ENCODE data around the gene ARHGEF3. TPM values are rescaled to one million over a fixed set of nuclear protein-coding genes. Genes with fewer than 3 reads are reported as not detected.

ARHGEF3 gene
- total and polyA plus RNA-seq, 7 experiments from 2014 or later: 78.8 to 99.7 (median 87.0) TPM

DNA sequence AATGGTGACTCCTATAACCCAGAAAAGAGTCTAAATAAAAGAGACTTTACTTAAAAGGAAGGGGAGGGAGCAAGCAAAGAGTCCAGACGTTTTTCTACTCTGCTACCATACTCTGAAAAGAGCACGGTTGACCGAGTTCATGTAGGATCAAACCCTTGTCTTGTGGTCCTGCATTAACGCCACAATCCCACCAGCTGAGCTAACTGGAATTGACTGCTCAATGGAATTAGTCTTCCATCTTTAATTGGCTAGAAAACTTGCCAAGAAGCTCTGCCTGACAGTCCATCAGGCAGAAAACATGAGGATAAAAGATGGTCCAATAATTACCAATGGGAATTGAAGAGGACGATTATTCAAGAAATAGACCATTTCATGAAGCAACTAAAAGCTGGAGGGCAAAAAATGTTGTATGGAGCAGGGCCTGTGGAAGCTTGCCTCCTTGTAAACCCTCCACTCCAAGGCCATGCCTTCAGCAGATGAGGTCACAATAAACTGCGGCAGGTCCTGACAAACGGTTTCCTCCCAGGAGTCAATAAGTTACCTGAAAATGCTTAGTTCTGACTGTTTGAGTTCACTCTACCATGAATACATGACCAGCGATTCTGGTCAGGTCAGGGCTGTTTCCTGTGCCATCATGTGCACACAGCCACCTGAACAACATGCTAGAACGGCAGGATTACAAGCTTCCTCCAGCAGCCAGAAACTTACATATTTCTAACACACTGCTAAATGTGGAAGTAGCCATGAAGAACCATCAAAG is 35.6 kb upstream of the ARHGEF3 start:
- ChIA-PET CTCF (no interaction called here), POLR2A (interaction anchor here (1.2 to 1.4 kb wide), 3 partner anchors 13 to 20 kb away, joined by 3 to 5 read pairs (median 3); no protein-coding TSS in a partner anchor)
- intact Hi-C loops (cut with micrococcal nuclease): no loop called here
- Histone ChIP-seq H3K27ac (ENCODE audit: low read depth, low read length) (no peak overlapping the region), H3K4me1 (ENCODE audit: control insufficient read depth in 2 of 2, insufficient read depth in 2 of 2, low read length in 2 of 2) (no peaks in the 10 kb centered on the region), H3K27me3 (ENCODE audit: control insufficient read depth in 2 of 2, insufficient read depth in 2 of 2, low read length in 2 of 2) (no peaks in the 10 kb centered on the region), H3K9me3 (ENCODE audit: control insufficient read depth in 2 of 3, low read length in 3 of 3) (no peaks in the 10 kb centered on the region), H3K36me3 (ENCODE audit: control insufficient read depth in 2 of 3, insufficient read depth in 3 of 3, low read length in 3 of 3) (no peaks in the 10 kb centered on the region), H3K4me3 (ENCODE audit: low read length) (no peak overlapping the region)
- H3K4me3 Mint-ChIP-seq: no peak overlapping the region
- peaks cover 12 to 44% (median 34%) of the 10 kb centered on the region in 7 donors for H3K4me1 Mint-ChIP-seq
- H3K9me3 Mint-ChIP-seq: peaks cover 0 to under 1% (median 0%) of the 10 kb centered on the region in 11 donors
- no peaks in the 10 kb centered on the region for H3K27me3 Mint-ChIP-seq
- H3K36me3 Mint-ChIP-seq: peaks cover 0 to 29% (median 9%) of the 10 kb centered on the region in 5 donors
- H3K27ac Mint-ChIP-seq: peak overlapping the region in 2 of 9 donors; percentile 63 to 72
- no peak for ATAC-seq
- DNase-seq: no peak

DNA sequence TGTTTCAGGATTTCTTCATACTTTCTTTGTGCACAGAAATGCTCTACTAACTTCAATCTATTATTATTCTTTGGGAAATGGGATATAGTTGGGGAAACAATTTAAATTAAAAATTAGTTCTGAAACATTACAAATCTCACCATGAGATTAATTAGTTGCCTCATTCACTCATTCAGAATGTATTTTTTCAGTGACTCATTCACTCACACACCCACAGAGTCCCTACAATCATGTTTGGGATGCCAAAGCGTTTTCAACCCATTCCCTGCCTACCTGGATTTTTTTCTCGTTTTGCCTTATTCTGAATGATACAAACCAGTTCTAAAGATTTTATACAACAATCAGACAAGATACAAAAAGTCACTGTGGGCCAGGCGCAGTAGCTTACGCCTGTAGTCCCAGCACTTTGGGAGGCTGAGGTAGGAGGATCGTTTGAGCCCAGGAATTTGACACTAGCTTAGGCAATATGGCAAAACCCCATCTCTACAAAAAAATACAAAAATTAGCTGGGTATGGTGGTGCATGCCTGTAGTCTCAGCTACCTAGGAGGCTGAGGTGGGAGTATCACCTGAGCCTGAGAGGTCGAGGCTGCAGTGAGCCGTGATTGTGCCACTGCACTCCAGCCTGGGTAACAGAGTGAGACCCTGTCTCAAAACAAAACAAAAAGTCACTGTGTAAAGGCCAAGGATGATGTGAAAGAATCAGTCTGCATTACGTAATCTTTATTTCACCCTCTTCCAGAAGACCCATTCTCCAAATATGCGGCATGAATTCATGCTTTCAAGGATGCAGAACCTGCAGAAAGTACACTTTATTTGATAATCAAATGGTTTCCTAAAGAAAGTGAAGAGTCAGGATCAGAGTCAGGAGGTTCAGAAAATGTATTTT is 34.8 kb upstream of the ARHGEF3 start:
- intact Hi-C loops (cut with micrococcal nuclease): no loop called here
- no peak for DNase-seq
- no peak overlapping the region for H3K4me3 ChIP-seq (ENCODE audit: low read length)
- no peaks in the 10 kb centered on the region for H3K9me3 ChIP-seq (ENCODE audit: control insufficient read depth in 2 of 3, low read length in 3 of 3)
- no peak overlapping the region for H3K27ac ChIP-seq (ENCODE audit: low read depth, low read length)
- POLR2A ChIA-PET: interaction anchor here (1.0 to 1.4 kb wide), 4 partner anchors 14 to 85 kb away, joined by 3 to 5 read pairs (median 3); no protein-coding TSS in a partner anchor
- CTCF ChIA-PET: interaction anchor here (0.8 kb wide), 1 partner anchor 80 kb away, joined by 3 read pairs; no protein-coding TSS in a partner anchor
- Mint-ChIP-seq H3K4me1 (peaks cover 14 to 40% (median 34%) of the 10 kb centered on the region in 7 donors), H3K36me3 (peaks cover 0 to 29% (median 12%) of the 10 kb centered on the region in 5 donors), H3K27ac (peak overlapping the region in 1 of 9 donors; percentile 63), H3K4me3 (no peak overlapping the region), H3K27me3 (no peaks in the 10 kb centered on the region), H3K9me3 (no peaks in the 10 kb centered on the region)
- no peaks in the 10 kb centered on the region for H3K4me1 ChIP-seq (ENCODE audit: control insufficient read depth in 2 of 2, insufficient read depth in 2 of 2, low read length in 2 of 2)
- ATAC-seq: no peak
- H3K27me3 ChIP-seq (ENCODE audit: control insufficient read depth in 2 of 2, insufficient read depth in 2 of 2, low read length in 2 of 2): no peaks in the 10 kb centered on the region
- H3K36me3 ChIP-seq (ENCODE audit: control insufficient read depth in 2 of 3, insufficient read depth in 3 of 3, low read length in 3 of 3): no peaks in the 10 kb centered on the region

DNA sequence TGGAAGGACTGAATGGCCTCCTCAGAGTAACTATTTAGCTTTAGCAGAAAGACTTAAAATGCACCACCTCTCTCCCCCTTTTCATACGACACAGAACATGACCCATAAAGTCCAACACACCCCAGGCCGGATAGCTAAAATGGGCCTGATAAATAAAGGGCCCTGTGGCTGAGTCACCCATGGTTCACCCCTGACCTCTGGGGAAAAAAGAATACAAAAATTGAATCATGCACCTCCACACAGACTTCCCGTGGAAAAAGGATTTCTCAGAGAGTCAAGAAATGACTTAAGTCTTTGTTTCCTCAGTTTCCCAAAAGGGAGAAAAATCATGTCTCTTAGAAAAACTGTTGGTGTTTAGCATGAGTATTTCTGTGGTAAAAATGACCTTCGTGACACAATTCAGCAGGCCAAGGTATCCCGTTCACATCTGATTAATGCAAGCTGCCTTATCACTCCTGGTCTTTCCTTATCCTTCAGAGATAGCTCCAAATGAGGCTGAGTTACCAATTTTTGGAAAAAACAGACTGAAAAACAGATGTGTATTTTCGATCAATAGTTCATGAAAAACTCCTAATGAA is 34.0 kb upstream of the ARHGEF3 start:
- Histone ChIP-seq H3K9me3 (ENCODE audit: control insufficient read depth in 2 of 3, low read length in 3 of 3) (no peaks in the 10 kb centered on the region), H3K36me3 (ENCODE audit: control insufficient read depth in 2 of 3, insufficient read depth in 3 of 3, low read length in 3 of 3) (no peaks in the 10 kb centered on the region), H3K27me3 (ENCODE audit: control insufficient read depth in 2 of 2, insufficient read depth in 2 of 2, low read length in 2 of 2) (no peaks in the 10 kb centered on the region), H3K4me1 (ENCODE audit: control insufficient read depth in 2 of 2, insufficient read depth in 2 of 2, low read length in 2 of 2) (no peaks in the 10 kb centered on the region), H3K27ac (ENCODE audit: low read depth, low read length) (no peak overlapping the region), H3K4me3 (ENCODE audit: low read length) (no peak overlapping the region)
- no peak overlapping the region for H3K4me3 Mint-ChIP-seq
- CTCF ChIA-PET: no interaction called here
- DNase-seq: no peak
- H3K9me3 Mint-ChIP-seq: peaks cover 0 to 2% (median 0%) of the 10 kb centered on the region in 11 donors
- H3K27me3 Mint-ChIP-seq: no peaks in the 10 kb centered on the region
- ATAC-seq: no peak
- peaks cover 16 to 44% (median 33%) of the 10 kb centered on the region in 7 donors for H3K4me1 Mint-ChIP-seq
- H3K36me3 Mint-ChIP-seq: peaks cover 0 to 24% (median 9%) of the 10 kb centered on the region in 5 donors
- POLR2A ChIA-PET: interaction anchor here (0.6 to 1.0 kb wide), 2 partner anchors 12 to 86 kb away, joined by 3 read pairs; no protein-coding TSS in a partner anchor
- intact Hi-C loops (cut with micrococcal nuclease): no loop called here
- no peak overlapping the region for H3K27ac Mint-ChIP-seq

- H3K4me1 Mint-ChIP-seq: peaks cover 12 to 41% (median 27%) of the 10 kb centered on the region in 7 donors
- Histone ChIP-seq H3K9me3 (ENCODE audit: control insufficient read depth in 2 of 3, low read length in 3 of 3) (no peaks in the 10 kb centered on the region), H3K27ac (ENCODE audit: low read depth, low read length) (no peak overlapping the region), H3K4me3 (ENCODE audit: low read length) (no peak overlapping the region), H3K27me3 (ENCODE audit: control insufficient read depth in 2 of 2, insufficient read depth in 2 of 2, low read length in 2 of 2) (no peaks in the 10 kb centered on the region), H3K4me1 (ENCODE audit: control insufficient read depth in 2 of 2, insufficient read depth in 2 of 2, low read length in 2 of 2) (no peaks in the 10 kb centered on the region), H3K36me3 (ENCODE audit: control insufficient read depth in 2 of 3, insufficient read depth in 3 of 3, low read length in 3 of 3) (no peaks in the 10 kb centered on the region)
- ChIA-PET CTCF (no interaction called here), POLR2A (no interaction called here)
- peak overlapping the region in 1 of 9 donors; percentile 38 for H3K27ac Mint-ChIP-seq
- H3K9me3 Mint-ChIP-seq: peaks cover 0 to 2% (median 0%) of the 10 kb centered on the region in 11 donors
- no peaks in the 10 kb centered on the region for H3K27me3 Mint-ChIP-seq
- H3K4me3 Mint-ChIP-seq: no peak overlapping the region
- DNase-seq (no peak), ATAC-seq (no peak)
- H3K36me3 Mint-ChIP-seq: peaks cover 0 to 17% (median 9%) of the 10 kb centered on the region in 5 donors
- intact Hi-C loops (cut with micrococcal nuclease): no loop called here
Observed at GRCh38 chr3:56833536-56833935, 31.8 kb upstream of the ARHGEF3 start.

DNA sequence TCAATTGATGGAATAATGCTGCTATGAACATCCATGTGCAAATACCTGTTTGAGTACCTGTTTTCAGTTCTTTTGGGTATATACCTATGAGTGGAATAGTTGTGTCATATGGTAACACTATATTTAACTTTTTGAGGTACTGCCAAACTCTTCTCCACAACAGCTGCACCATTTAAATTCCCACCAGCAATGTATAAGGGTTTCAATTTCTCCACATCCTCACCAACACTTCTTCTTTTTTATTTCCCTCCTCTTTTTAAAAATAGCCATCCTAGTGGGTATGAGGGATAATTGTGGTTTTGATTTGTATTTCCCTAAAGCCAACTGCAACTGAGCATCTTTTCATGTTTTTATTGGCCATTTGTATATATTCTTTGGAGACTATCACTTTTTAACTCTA is 31.3 kb upstream of the ARHGEF3 start:
- H3K27ac ChIP-seq (ENCODE audit: low read depth, low read length): no peak overlapping the region
- Mint-ChIP-seq H3K27ac (peak overlapping the region in 1 of 9 donors; percentile 38), H3K9me3 (peaks cover 0 to 2% (median 0%) of the 10 kb centered on the region in 11 donors), H3K4me3 (no peak overlapping the region), H3K36me3 (peaks cover 0 to 15% (median 9%) of the 10 kb centered on the region in 5 donors), H3K4me1 (peaks cover 8 to 36% (median 22%) of the 10 kb centered on the region in 7 donors), H3K27me3 (no peaks in the 10 kb centered on the region)
- ChIA-PET POLR2A (no interaction called here), CTCF (no interaction called here)
- H3K4me3 ChIP-seq (ENCODE audit: low read length): no peak overlapping the region
- DNase-seq (no peak), ATAC-seq (no peak)
- H3K36me3 ChIP-seq (ENCODE audit: control insufficient read depth in 2 of 3, insufficient read depth in 3 of 3, low read length in 3 of 3): no peaks in the 10 kb centered on the region
- no peaks in the 10 kb centered on the region for H3K27me3 ChIP-seq (ENCODE audit: control insufficient read depth in 2 of 2, insufficient read depth in 2 of 2, low read length in 2 of 2)
- H3K4me1 ChIP-seq (ENCODE audit: control insufficient read depth in 2 of 2, insufficient read depth in 2 of 2, low read length in 2 of 2): no peaks in the 10 kb centered on the region
- H3K9me3 ChIP-seq (ENCODE audit: control insufficient read depth in 2 of 3, low read length in 3 of 3): no peaks in the 10 kb centered on the region
- intact Hi-C loops (cut with micrococcal nuclease): no loop called here

DNA sequence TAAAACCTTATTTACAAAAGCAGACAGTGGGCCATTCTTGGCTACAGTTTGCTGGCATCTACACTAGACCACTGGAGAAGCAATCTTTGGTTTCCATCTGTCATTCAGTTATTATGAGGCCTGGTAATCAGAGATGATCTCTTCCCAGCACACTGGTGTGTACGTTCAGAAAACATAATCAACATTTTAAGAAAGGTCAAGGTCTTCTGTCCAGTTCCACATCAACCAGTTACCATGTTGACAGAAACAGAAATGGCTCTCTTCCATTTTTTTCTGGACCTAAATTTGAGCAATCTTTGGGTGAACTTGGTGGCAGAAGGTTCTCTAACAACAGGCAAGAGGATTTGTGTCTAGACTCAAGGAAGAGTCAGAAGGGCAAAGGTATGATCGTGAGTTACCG is 29.8 kb upstream of the ARHGEF3 start:
- H3K27ac ChIP-seq (ENCODE audit: low read depth, low read length): no peak overlapping the region
- ATAC-seq: no peak
- ChIA-PET POLR2A (no interaction called here), CTCF (no interaction called here)
- no peaks in the 10 kb centered on the region for H3K4me1 ChIP-seq (ENCODE audit: control insufficient read depth in 2 of 2, insufficient read depth in 2 of 2, low read length in 2 of 2)
- H3K9me3 Mint-ChIP-seq: peaks cover 0 to 2% (median 0%) of the 10 kb centered on the region in 11 donors
- H3K36me3 Mint-ChIP-seq: peaks cover 0 to 10% (median 9%) of the 10 kb centered on the region in 5 donors
- no peak overlapping the region for H3K4me3 Mint-ChIP-seq
- peak overlapping the region in 3 of 9 donors; percentile 41 to 59 (median 42) for H3K27ac Mint-ChIP-seq
- H3K36me3 ChIP-seq (ENCODE audit: control insufficient read depth in 2 of 3, insufficient read depth in 3 of 3, low read length in 3 of 3): no peaks in the 10 kb centered on the region
- H3K27me3 Mint-ChIP-seq: no peaks in the 10 kb centered on the region
- no peaks in the 10 kb centered on the region for H3K9me3 ChIP-seq (ENCODE audit: control insufficient read depth in 2 of 3, low read length in 3 of 3)
- peaks cover 7 to 37% (median 21%) of the 10 kb centered on the region in 7 donors for H3K4me1 Mint-ChIP-seq
- H3K4me3 ChIP-seq (ENCODE audit: low read length): no peak overlapping the region
- no peak for DNase-seq
- intact Hi-C loops (cut with micrococcal nuclease): no loop called here
- no peaks in the 10 kb centered on the region for H3K27me3 ChIP-seq (ENCODE audit: control insufficient read depth in 2 of 2, insufficient read depth in 2 of 2, low read length in 2 of 2)

All from naive thymus-derived CD4-positive, alpha-beta T cell (primary cell).